ENCODE data around the gene CCP110. TPM values are rescaled to one million over a fixed set of nuclear protein-coding genes. Genes with fewer than 3 reads are reported as not detected.

Gene CCP110
- total and polyA plus RNA-seq, 2 experiments from 2014 or later, result 6.8 to 9.0 TPM

- H3K79me2 ChIP-seq (ENCODE audit: insufficient read depth), result peaks cover 31% of the 10 kb centered on the region
These were observed 31.6 kb downstream of the CCP110 start, which contains the start of gene VPS35L for GRCh38 chr16:19555186-19555937. TSS of gene VPS35L (plus strand) at chr16:19555703. CDS start at chr16:19555730, 27 bp downstream.

GRCh38 chr16:19555938-19556771 lies 32.4 kb downstream of the CCP110 start:
- Histone ChIP-seq H3K79me2 (ENCODE audit: insufficient read depth) (peaks cover 39% of the 10 kb centered on the region), H3K9me3 (ENCODE audit: low read depth) (no peaks in the 10 kb centered on the region), H3K4me2 (ENCODE audit: unreplicated experiment) (peak overlapping the region; percentile 85), H3K4me3 (peak overlapping the region; percentile 93), H3F3A (ENCODE audit: insufficient read depth) (peaks cover 8% of the 10 kb centered on the region), H3K27me3 (replicated peaks; ENCODE audit: insufficient read depth) (no peaks in the 10 kb centered on the region), H3K9me2 (ENCODE audit: insufficient read depth) (no peaks in the 10 kb centered on the region), H3K27ac (peak overlapping the region; percentile 81), H2AFZ (peak overlapping the region; percentile 96), H3K9ac (peak overlapping the region; percentile 97), H4K20me1 (ENCODE audit: insufficient read depth) (no peaks in the 10 kb centered on the region), H3K4me1 (ENCODE audit: insufficient read depth) (peaks cover 4% of the 10 kb centered on the region; the same call in 1 of the 2 replicates), H3K36me3 (ENCODE audit: low read depth) (peaks cover 8% of the 10 kb centered on the region; the same call in 1 of the 2 replicates)
- 36 to 43% methylated on average over 19 of the region's 19 CpGs for WGBS, 2 experiments (ENCODE audit: low coverage in 1 of 2, low lambda C conversion rate in 2 of 2, missing lambda C conversion rate in 2 of 2)
- TF ChIP-seq EZH2 (IDR thresholded peaks at IDR 0.05; ENCODE audit: insufficient read depth, poor library complexity, severe bottlenecking) (no peak), EZH2phosphoT487 (IDR thresholded peaks at IDR 0.05; ENCODE audit: insufficient read depth, low read depth) (no peak)
- in situ Hi-C loops (cut with MboI), result no loop called here
- peak; percentile 49 for DNase-seq

More at GRCh38 chr16:19555186-19555937, 31.6 kb downstream of the CCP110 start, which contains the start of gene VPS35L:
- Histone ChIP-seq H3K9me3 (ENCODE audit: low read depth) (no peaks in the 10 kb centered on the region), H3K4me2 (ENCODE audit: unreplicated experiment) (peak within 1 kb of the TSS; percentile 92), H3K27me3 (replicated peaks; ENCODE audit: insufficient read depth) (no peaks in the 10 kb centered on the region), H3K9me2 (ENCODE audit: insufficient read depth) (no peaks in the 10 kb centered on the region), H3F3A (ENCODE audit: insufficient read depth) (peaks cover 8% of the 10 kb centered on the region), H3K36me3 (ENCODE audit: low read depth) (peaks cover 8% of the 10 kb centered on the region; the same call in 1 of the 2 replicates), H3K4me1 (ENCODE audit: insufficient read depth) (peaks cover 4% of the 10 kb centered on the region; the same call in 1 of the 2 replicates), H4K20me1 (ENCODE audit: insufficient read depth) (no peaks in the 10 kb centered on the region), H2AFZ (peak within 1 kb of the TSS; percentile 99), H3K27ac (peak within 1 kb of the TSS; percentile 81), H3K9ac (peak within 1 kb of the TSS; percentile 97), H3K4me3 (peak within 1 kb of the TSS; percentile 93)
- no peak for TF ChIP-seq EZH2 (IDR thresholded peaks at IDR 0.05; ENCODE audit: insufficient read depth, poor library complexity, severe bottlenecking)
- TF ChIP-seq EZH2phosphoT487 (IDR thresholded peaks at IDR 0.05; ENCODE audit: insufficient read depth, low read depth), result no peak
- peak; percentile 99 for DNase-seq
- in situ Hi-C loops (cut with MboI), result no loop called here
- WGBS, 2 experiments (ENCODE audit: low coverage in 1 of 2, low lambda C conversion rate in 2 of 2, missing lambda C conversion rate in 2 of 2), result 1% methylated on average over 50 to 53 of the region's 53 CpGs

GRCh38 chr16:19559242-19559910 lies 35.6 kb downstream of the CCP110 start:
- H3K9me3 ChIP-seq (ENCODE audit: low read depth), result no peaks in the 10 kb centered on the region
- H3K4me2 ChIP-seq (ENCODE audit: unreplicated experiment), result no peak overlapping the region
- peaks cover 66% of the 10 kb centered on the region for H3K79me2 ChIP-seq (ENCODE audit: insufficient read depth)
- H3K27me3 ChIP-seq (replicated peaks; ENCODE audit: insufficient read depth), result no peaks in the 10 kb centered on the region
- no peak overlapping the region for H3K4me3 ChIP-seq
- H3K9ac ChIP-seq, result no peak overlapping the region
- no peak overlapping the region for H2AFZ ChIP-seq
- peak; percentile 79 for DNase-seq
- peaks cover 4% of the 10 kb centered on the region; the same call in 1 of the 2 replicates for H3K4me1 ChIP-seq (ENCODE audit: insufficient read depth)
- H4K20me1 ChIP-seq (ENCODE audit: insufficient read depth), result no peaks in the 10 kb centered on the region
- TF ChIP-seq EZH2 (IDR thresholded peaks at IDR 0.05; ENCODE audit: insufficient read depth, poor library complexity, severe bottlenecking) (no peak), EZH2phosphoT487 (IDR thresholded peaks at IDR 0.05; ENCODE audit: insufficient read depth, low read depth) (no peak)
- H3F3A ChIP-seq (ENCODE audit: insufficient read depth), result peaks cover 8% of the 10 kb centered on the region
- 71 to 73% methylated on average over 10 of the region's 10 CpGs for WGBS, 2 experiments (ENCODE audit: low coverage in 1 of 2, low lambda C conversion rate in 2 of 2, missing lambda C conversion rate in 2 of 2)
- H3K9me2 ChIP-seq (ENCODE audit: insufficient read depth), result no peaks in the 10 kb centered on the region
- H3K36me3 ChIP-seq (ENCODE audit: low read depth), result no peaks in the 10 kb centered on the region
- in situ Hi-C loops (cut with MboI), result no loop called here
- H3K27ac ChIP-seq, result no peak overlapping the region

- WGBS, 2 experiments (ENCODE audit: low coverage in 1 of 2, low lambda C conversion rate in 2 of 2, missing lambda C conversion rate in 2 of 2), result 78 to 82% methylated on average over 4 of the region's 4 CpGs
These were observed 36.3 kb downstream of the CCP110 start for GRCh38 chr16:19560078-19560477.

More at GRCh38 chr16:19560078-19560477, 36.3 kb downstream of the CCP110 start:
- no peaks in the 10 kb centered on the region for H3K4me1 ChIP-seq (ENCODE audit: insufficient read depth)
- DNase-seq, result no peak
- H3K4me2 ChIP-seq (ENCODE audit: unreplicated experiment), result no peak overlapping the region
- no peak overlapping the region for H3K4me3 ChIP-seq
- H3K79me2 ChIP-seq (ENCODE audit: insufficient read depth), result peaks cover 66% of the 10 kb centered on the region
- no peaks in the 10 kb centered on the region for H3K27me3 ChIP-seq (replicated peaks; ENCODE audit: insufficient read depth)
- no peak overlapping the region for H2AFZ ChIP-seq
- TF ChIP-seq EZH2 (IDR thresholded peaks at IDR 0.05; ENCODE audit: insufficient read depth, poor library complexity, severe bottlenecking), result no peak
- TF ChIP-seq EZH2phosphoT487 (IDR thresholded peaks at IDR 0.05; ENCODE audit: insufficient read depth, low read depth), result no peak
- in situ Hi-C loops (cut with MboI), result no loop called here
- H3K9me3 ChIP-seq (ENCODE audit: low read depth), result no peaks in the 10 kb centered on the region
- H3F3A ChIP-seq (ENCODE audit: insufficient read depth), result peaks cover 8% of the 10 kb centered on the region
- H3K36me3 ChIP-seq (ENCODE audit: low read depth), result no peaks in the 10 kb centered on the region
- no peaks in the 10 kb centered on the region for H3K9me2 ChIP-seq (ENCODE audit: insufficient read depth)
- no peak overlapping the region for H3K9ac ChIP-seq
- no peaks in the 10 kb centered on the region for H4K20me1 ChIP-seq (ENCODE audit: insufficient read depth)
- H3K27ac ChIP-seq, result no peak overlapping the region
